Activated B cell treated with CpG ODN at 0.5 μM for 24 hours (primary cell): ENCODE data around the gene TGIF1. TPM values are rescaled to one million over a fixed set of nuclear protein-coding genes. Genes with fewer than 3 reads are reported as not detected.
"Not testable (repeated sequence)": the region's sequence is repeated elsewhere in the genome, so short reads cannot be mapped to it uniquely, and the experiment has no call there.

Experiments
- ATAC-seq: fragments of 200-7000 bp; cut with Tn5 transposase; one replicate; pipeline ENCODE4 v1.10.0; 2021; ENCODE audit warnings: low read depth, mild to moderate bottlenecking, moderate library complexity
- CTCF ChIA-PET: fragments of 350-600 bp; sonication (Branson Sonifier 250); formaldehyde crosslinking; loops from one replicate; lab custom pipeline; 2021; ENCODE audit warnings: antibody characterized with exemption; lab: Charles Lee
- POLR2A ChIA-PET: fragments of 350-600 bp; sonication (Branson Sonifier 250); formaldehyde crosslinking; loops from one replicate; lab custom pipeline; 2021; ENCODE audit warnings: antibody characterized with exemption; lab: Charles Lee
- DNase-seq: peaks from one replicate; pipeline ENCODE4 v3.0.0; 2022
- H3K27ac Mint-ChIP-seq: one replicate; pipeline ENCODE4 v1.8.0; 2020; ENCODE audit warnings: mixed read lengths
- H3K27me3 Mint-ChIP-seq: one replicate; pipeline ENCODE4 v1.8.0; 2021; ENCODE audit warnings: mixed read lengths
- H3K36me3 Mint-ChIP-seq: one replicate; pipeline ENCODE4 v1.8.0; 2021; ENCODE audit warnings: low read depth, mixed read lengths
- H3K4me1 Mint-ChIP-seq: one replicate; pipeline ENCODE4 v1.8.0; 2021; ENCODE audit warnings: mixed read lengths
- H3K4me3 Mint-ChIP-seq: one replicate; pipeline ENCODE4 v1.8.0; 2020; ENCODE audit warnings: mild to moderate bottlenecking, mixed read lengths
- H3K9me3 Mint-ChIP-seq: one replicate; pipeline ENCODE4 v1.8.0; 2020; ENCODE audit warnings: mixed read lengths
- CTCF ChIP-seq: fragments of 200-600 bp; IDR thresholded peaks from one replicate; pipeline ENCODE4 v1.8.0; 2022; ENCODE audit warnings: antibody characterized with exemption, mild to moderate bottlenecking
- intact Hi-C: fragments of 100-400 bp; cut with micrococcal nuclease; formaldehyde crosslinking; loops from one replicate; pipeline ENCODE4 v1.15.1; 2024
- total RNA-seq: library from RNA; stranded (reverse); gene quantifications from 2 replicates; pipeline ENCODE4 v1.2.3, GENCODE V29; 2022

The TGIF1 gene
- total RNA-seq, 1 donor from 2014 or later = 76.3 TPM

GRCh38 chr18:3405713-3406112 is 44.3 kb upstream of the TGIF1 start:
- no peak overlapping the region for H3K4me3 Mint-ChIP-seq
- intact Hi-C loops = no loop called here
- H3K27ac Mint-ChIP-seq = peak overlapping the region; percentile 73
- no peaks in the 10 kb centered on the region for H3K36me3 Mint-ChIP-seq
- ChIA-PET POLR2A (interaction anchor here (0.8 to 1.7 kb wide), 6 partner anchors 9 to 190 kb away, joined by 3 to 5 read pairs (median 4); no protein-coding TSS in a partner anchor), CTCF (no interaction called here)
- H3K9me3 Mint-ChIP-seq = peaks cover 5% of the 10 kb centered on the region
- ATAC-seq (no peak), DNase-seq (no peak)
- no peaks in the 10 kb centered on the region for H3K27me3 Mint-ChIP-seq
- H3K4me1 Mint-ChIP-seq = peaks cover 44% of the 10 kb centered on the region
- no peak for TF ChIP-seq CTCF

- Mint-ChIP-seq H3K36me3 (no peaks in the 10 kb centered on the region), H3K4me1 (peaks cover 33% of the 10 kb centered on the region), H3K27ac (no peak overlapping the region), H3K4me3 (no peak overlapping the region), H3K9me3 (no peaks in the 10 kb centered on the region), H3K27me3 (no peaks in the 10 kb centered on the region)
- ATAC-seq = no peak
- intact Hi-C loops = no loop called here
- TF ChIP-seq CTCF = no peak
- POLR2A ChIA-PET = no interaction called here
- CTCF ChIA-PET = no interaction called here
- DNase-seq = no peak
These were observed 41.9 kb upstream of the TGIF1 start for GRCh38 chr18:3408107-3408506.

GRCh38 chr18:3409811-3410210 is 40.2 kb upstream of the TGIF1 start:
- no peak overlapping the region for H3K27ac Mint-ChIP-seq
- ATAC-seq (no peak), DNase-seq (no peak)
- H3K4me3 Mint-ChIP-seq = no peak overlapping the region
- H3K36me3 Mint-ChIP-seq = no peaks in the 10 kb centered on the region
- no peaks in the 10 kb centered on the region for H3K9me3 Mint-ChIP-seq
- ChIA-PET POLR2A (interaction anchor here (2.2 kb wide), 1 partner anchor 39 kb away, joined by 19 read pairs; the partner anchor contains the start of gene TGIF1), CTCF (no interaction called here)
- intact Hi-C loops = no loop called here
- H3K4me1 Mint-ChIP-seq = peaks cover 27% of the 10 kb centered on the region
- TF ChIP-seq CTCF = no peak
- H3K27me3 Mint-ChIP-seq = no peaks in the 10 kb centered on the region

- Mint-ChIP-seq H3K36me3 (no peaks in the 10 kb centered on the region), H3K27me3 (no peaks in the 10 kb centered on the region), H3K4me1 (peaks cover 25% of the 10 kb centered on the region), H3K4me3 (no peak overlapping the region), H3K9me3 (no peaks in the 10 kb centered on the region), H3K27ac (no peak overlapping the region)
- intact Hi-C loops = no loop called here
- ATAC-seq (no peak), DNase-seq (no peak)
- ChIA-PET POLR2A (interaction anchor here (1.4 to 2.2 kb wide), 2 partner anchors 38 to 149 kb away, joined by 3 to 19 read pairs; partner anchors contain the start of genes MYL12B and TGIF1), CTCF (no interaction called here)
- TF ChIP-seq CTCF = no peak
These were observed 39.7 kb upstream of the TGIF1 start for GRCh38 chr18:3410273-3410672.

- ATAC-seq, CTCF ChIA-PET, H3K27ac Mint-ChIP-seq, DNase-seq, H3K4me3 Mint-ChIP-seq, H3K27me3 Mint-ChIP-seq, H3K36me3 Mint-ChIP-seq, H3K9me3 Mint-ChIP-seq, intact Hi-C loops: not testable (repeated sequence)
- peaks cover 18% of the 10 kb centered on the region for H3K4me1 Mint-ChIP-seq
- POLR2A ChIA-PET = interaction anchor here (1.4 to 2.2 kb wide), 4 partner anchors 16 to 255 kb away, joined by 3 to 19 read pairs (median 4); partner anchors contain the start of genes MYL12B and TGIF1
These were observed 39.1 kb upstream of the TGIF1 start for GRCh38 chr18:3410876-3411275.
